ENCODE data around the gene TSSK2.
"Not testable (repeated sequence)": the region's sequence is repeated elsewhere in the genome, so short reads cannot be mapped to it uniquely, and the experiment has no call there.

Gene TSSK2

GRCh38 chr22:19130959-19131684 lies at the start of gene TSSK2:
Gene TSSK2 (plus strand): TSS chr22:19131308. CDS start chr22:19131400, 92 bp downstream.
- no peak within 1 kb of the TSS for H3K27ac ChIP-seq
- TF ChIP-seq, protein P1, sequence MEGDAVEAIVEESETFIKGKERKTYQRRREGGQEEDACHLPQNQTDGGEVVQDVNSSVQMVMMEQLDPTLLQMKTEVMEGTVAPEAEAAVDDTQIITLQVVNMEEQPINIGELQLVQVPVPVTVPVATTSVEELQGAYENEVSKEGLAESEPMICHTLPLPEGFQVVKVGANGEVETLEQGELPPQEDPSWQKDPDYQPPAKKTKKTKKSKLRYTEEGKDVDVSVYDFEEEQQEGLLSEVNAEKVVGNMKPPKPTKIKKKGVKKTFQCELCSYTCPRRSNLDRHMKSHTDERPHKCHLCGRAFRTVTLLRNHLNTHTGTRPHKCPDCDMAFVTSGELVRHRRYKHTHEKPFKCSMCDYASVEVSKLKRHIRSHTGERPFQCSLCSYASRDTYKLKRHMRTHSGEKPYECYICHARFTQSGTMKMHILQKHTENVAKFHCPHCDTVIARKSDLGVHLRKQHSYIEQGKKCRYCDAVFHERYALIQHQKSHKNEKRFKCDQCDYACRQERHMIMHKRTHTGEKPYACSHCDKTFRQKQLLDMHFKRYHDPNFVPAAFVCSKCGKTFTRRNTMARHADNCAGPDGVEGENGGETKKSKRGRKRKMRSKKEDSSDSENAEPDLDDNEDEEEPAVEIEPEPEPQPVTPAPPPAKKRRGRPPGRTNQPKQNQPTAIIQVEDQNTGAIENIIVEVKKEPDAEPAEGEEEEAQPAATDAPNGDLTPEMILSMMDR (IDR thresholded peaks at IDR 0.05): no peak
- TF ChIP-seq ZFX (IDR thresholded peaks at IDR 0.05; ENCODE audit: borderline replicate concordance): no peak

DNA sequence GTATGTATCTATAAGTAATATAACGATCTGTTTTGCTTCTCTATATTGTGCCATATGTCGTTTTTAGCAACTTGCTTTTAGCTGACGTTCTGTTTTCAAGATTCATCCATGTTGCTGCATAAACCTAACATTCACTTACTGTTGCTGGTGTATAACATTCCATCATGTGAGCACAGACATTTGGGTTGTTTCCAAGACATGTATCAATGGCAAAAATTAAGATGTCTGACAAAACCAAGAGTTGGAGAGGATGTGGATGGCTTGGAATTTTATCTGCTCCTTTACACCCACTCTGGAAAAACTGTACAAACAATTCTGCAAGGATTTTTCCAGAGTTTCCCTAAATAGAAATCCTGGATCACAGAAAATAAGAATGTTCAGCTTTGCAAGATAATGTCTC lies 49.8 kb upstream of the TSSK2 start:
- no peak for TF ChIP-seq ZFX (IDR thresholded peaks at IDR 0.05; ENCODE audit: borderline replicate concordance)
- TF ChIP-seq, protein P1 (IDR thresholded peaks at IDR 0.05): no peak
- no peak overlapping the region for H3K27ac ChIP-seq

- TF ChIP-seq, protein P1 (IDR thresholded peaks at IDR 0.05): no peak
- TF ChIP-seq ZFX (IDR thresholded peaks at IDR 0.05; ENCODE audit: borderline replicate concordance): no peak
- no peak overlapping the region for H3K27ac ChIP-seq
These were observed 49.0 kb upstream of the TSSK2 start for GRCh38 chr22:19082101-19082500.

DNA sequence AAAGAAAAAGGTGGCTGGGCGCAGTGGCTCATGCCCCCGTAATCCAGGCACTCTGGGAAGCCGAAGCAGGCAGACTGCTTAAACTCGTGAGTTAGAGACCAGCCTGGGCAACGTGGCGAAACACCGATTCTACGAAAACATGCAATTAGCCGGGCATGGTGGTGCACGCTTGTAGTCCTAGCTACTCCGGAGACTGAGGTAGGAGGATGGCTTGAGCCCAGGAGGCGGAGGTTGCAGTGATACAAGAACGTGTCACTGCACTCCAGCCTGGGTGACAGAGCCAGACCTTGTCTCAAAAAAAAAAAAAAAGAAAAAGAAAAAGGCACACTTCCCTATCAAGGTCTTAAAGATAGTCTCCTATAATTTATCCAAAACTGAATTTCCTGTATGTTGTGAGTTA lies 48.3 kb upstream of the TSSK2 start:
- no peak overlapping the region for H3K27ac ChIP-seq
- TF ChIP-seq ZFX (IDR thresholded peaks at IDR 0.05; ENCODE audit: borderline replicate concordance): no peak
- TF ChIP-seq, protein P1 (IDR thresholded peaks at IDR 0.05): no peak

DNA sequence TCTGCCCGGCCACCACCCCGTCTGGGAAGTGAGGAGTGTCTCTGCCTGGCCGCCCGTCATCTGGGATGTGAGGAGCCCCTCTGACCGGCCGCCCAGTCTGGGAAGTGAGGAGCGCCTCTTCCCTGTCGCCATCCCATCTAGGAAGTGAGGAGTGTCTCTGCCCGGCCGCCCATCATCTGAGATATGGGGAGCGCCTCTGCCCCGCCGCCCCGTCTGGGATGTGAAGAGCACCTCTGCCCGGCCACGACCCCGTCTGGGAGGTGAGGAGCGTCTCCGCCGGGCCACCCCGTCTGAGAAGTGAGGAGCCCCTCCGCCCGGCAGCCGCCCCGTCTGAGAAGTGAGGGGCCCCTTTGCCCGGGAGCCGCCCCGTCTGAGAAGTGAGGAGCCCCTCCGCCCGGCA lies 47.0 kb upstream of the TSSK2 start:
- not testable (repeated sequence) for H3K27ac ChIP-seq

- not testable (repeated sequence) for H3K27ac ChIP-seq
These were observed 46.5 kb upstream of the TSSK2 start for GRCh38 chr22:19084586-19084985.

GRCh38 chr22:19085233-19085718 lies 45.8 kb upstream of the TSSK2 start:
- no peak overlapping the region for H3K27ac ChIP-seq
- TF ChIP-seq, protein P1 (IDR thresholded peaks at IDR 0.05): peak; percentile 64
- no peak for TF ChIP-seq ZFX (IDR thresholded peaks at IDR 0.05; ENCODE audit: borderline replicate concordance)

GRCh38 chr22:19086417-19086816 lies 44.7 kb upstream of the TSSK2 start:
- no peak overlapping the region for H3K27ac ChIP-seq
- no peak for TF ChIP-seq ZFX (IDR thresholded peaks at IDR 0.05; ENCODE audit: borderline replicate concordance)
- TF ChIP-seq, protein P1 (IDR thresholded peaks at IDR 0.05): peak; percentile 17; the same call in 1 of the 2 replicates

Data from 22Rv1 (cell line).